Umbilical cord (tissue), 2 donors: ENCODE measurements around the gene LPCAT4. TPM values are rescaled to one million over a fixed set of nuclear protein-coding genes. Genes with fewer than 3 reads are reported as not detected.

Experiments used
- DNase-seq: peaks from one replicate; pipeline ENCODE4 v3.0.0-alpha.2; 2015; ENCODE audit warnings: low spot score
- total RNA-seq: library from RNA; depleted of rRNA; stranded (reverse); fragments of >200 nt; gene quantifications from one replicate; pipeline ENCODE4 v1.2.3, GENCODE V29; 2014; ENCODE audit warnings: low replicate concordance; ENCODE audit not compliant: insufficient read depth

The LPCAT4 gene
- total RNA-seq, 1 donor from 2014 or later, result 18.1 TPM

- DNase-seq, result peak; percentile 94
Observed at GRCh38 chr15:34337557-34338306, 29.3 kb downstream of the LPCAT4 start, which contains the start of gene SLC12A6. SLC12A6 (minus strand) TSS chr15:34337781; CDS start chr15:34336680, 1,101 bp downstream.

DNA sequence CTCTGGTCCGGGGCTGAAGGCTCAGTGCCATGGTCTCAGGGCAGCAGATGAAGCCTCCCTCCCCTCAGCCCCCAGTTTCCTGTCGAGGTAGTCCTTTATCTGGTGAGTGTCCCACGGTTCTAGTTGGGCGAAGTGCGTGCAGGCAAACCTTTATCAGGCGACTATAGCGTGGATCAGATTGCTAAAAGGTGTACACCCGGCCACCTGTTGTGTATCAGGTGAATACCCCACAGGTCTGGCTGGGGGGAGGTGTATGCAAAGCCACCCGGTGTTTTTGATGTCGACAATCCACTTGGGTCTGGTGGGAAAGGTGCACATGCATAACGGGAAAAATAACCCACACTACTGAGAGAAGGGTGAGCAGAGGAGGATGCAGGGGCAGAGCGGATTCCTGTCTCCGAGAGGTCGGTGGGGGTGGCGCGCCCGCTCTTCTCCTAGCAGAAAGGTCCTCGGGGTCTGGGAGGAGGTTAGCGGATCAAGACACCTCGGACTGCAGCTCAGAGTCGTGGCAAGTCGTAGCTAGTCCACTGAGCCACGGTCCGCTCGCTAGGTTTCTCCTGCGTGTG lies 29.9 kb downstream of the LPCAT4 start:
- DNase-seq, result no peak

GRCh38 chr15:34336231-34336990 lies 30.6 kb downstream of the LPCAT4 start:
- DNase-seq, result no peak

DNA sequence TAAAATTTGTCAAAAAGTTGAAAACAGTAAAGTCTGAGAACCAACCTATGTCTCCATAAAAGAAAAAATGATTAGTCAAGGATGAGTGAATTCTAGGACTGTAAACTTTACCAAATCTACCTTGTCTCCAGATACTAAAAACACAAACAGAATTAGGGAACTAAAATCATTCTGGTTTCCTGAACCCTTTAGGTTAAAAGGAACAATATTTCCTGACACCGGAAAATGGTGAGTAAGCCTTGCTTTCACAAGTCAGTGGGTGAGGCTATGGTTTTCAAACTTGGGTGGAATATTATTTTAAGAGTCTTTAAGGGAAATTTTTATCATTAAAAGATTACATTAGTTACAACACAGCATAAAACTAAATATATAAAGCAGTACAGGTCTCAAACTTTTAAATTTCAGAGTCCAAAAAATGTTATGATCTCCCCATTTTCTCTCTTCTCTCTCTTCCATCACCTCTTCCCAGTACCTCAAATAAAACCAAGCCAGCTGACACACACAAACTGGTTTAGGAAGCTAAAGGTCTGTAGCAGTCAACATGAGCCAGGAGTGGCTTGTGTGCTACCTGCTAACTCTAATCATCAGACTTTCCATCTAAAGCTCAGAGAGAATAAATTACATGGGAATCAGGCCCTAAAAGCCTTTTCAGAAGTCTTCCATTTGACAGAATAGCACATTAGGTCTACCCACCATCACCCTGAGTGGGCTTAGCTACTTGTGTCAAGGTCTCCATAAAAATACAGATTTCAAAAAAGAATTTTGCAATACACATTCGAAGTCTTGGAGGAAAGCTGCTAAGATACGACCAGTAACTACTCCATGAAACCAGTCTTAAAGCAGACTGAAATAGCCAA lies 31.6 kb downstream of the LPCAT4 start:
- DNase-seq, result no peak

- no peak for DNase-seq
Observed at GRCh38 chr15:34334672-34335071, 32.3 kb downstream of the LPCAT4 start.

- DNase-seq, result no peak
Observed at GRCh38 chr15:34332553-34333120, 34.4 kb downstream of the LPCAT4 start.

GRCh38 chr15:34331809-34332208 lies 35.2 kb downstream of the LPCAT4 start:
- DNase-seq, result no peak

DNA sequence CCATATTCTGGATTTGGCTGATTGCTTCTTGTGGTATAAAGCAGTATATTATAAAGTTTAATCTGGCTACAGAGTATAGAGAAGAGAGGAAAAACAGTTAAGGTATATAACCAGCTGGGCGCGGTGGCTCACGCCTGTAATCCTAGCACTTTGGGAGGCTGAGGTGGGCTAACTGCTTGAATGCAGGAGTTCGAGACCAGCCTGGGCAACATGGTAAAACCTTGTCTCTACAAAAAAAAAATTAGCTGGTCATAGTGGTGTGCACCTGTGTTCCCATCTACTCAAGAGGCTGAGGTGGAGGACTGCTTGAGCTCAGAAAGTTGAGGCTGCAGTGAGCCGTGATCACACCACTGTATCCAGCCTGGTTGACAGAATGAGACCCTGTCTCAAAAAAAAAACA lies 36.7 kb downstream of the LPCAT4 start:
- DNase-seq, result no peak

- DNase-seq, result no peak
Observed at GRCh38 chr15:34329006-34329405, 38.0 kb downstream of the LPCAT4 start.

- DNase-seq, result no peak
Observed at GRCh38 chr15:34327906-34328305, 39.1 kb downstream of the LPCAT4 start.

- DNase-seq, result no peak
Observed at GRCh38 chr15:34325368-34325767, 41.6 kb downstream of the LPCAT4 start.

- DNase-seq, result no peak
Observed at GRCh38 chr15:34324933-34325332, 42.1 kb downstream of the LPCAT4 start.

DNA sequence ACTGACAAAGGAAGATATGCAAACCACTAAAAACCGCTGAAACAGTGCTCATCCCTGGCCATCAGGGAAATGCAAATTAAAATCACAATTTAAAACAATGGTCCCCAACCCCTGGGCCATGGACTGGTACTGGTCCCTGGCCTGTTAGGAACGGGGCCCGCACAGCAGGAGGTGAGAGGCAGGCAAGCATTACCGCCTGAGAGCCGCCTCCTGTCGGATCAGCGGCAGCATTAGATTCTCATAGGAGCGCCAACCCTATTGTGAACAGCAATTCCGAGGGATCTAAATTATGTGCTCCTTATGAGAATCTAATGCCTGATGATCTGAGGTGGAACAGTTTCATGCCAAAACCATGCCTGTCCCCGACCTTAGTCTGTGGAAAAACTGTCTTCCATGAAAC lies 43.8 kb downstream of the LPCAT4 start:
- DNase-seq, result no peak

- peak; percentile 75 for DNase-seq
Observed at GRCh38 chr15:34318277-34319079, 48.5 kb downstream of the LPCAT4 start.

DNA sequence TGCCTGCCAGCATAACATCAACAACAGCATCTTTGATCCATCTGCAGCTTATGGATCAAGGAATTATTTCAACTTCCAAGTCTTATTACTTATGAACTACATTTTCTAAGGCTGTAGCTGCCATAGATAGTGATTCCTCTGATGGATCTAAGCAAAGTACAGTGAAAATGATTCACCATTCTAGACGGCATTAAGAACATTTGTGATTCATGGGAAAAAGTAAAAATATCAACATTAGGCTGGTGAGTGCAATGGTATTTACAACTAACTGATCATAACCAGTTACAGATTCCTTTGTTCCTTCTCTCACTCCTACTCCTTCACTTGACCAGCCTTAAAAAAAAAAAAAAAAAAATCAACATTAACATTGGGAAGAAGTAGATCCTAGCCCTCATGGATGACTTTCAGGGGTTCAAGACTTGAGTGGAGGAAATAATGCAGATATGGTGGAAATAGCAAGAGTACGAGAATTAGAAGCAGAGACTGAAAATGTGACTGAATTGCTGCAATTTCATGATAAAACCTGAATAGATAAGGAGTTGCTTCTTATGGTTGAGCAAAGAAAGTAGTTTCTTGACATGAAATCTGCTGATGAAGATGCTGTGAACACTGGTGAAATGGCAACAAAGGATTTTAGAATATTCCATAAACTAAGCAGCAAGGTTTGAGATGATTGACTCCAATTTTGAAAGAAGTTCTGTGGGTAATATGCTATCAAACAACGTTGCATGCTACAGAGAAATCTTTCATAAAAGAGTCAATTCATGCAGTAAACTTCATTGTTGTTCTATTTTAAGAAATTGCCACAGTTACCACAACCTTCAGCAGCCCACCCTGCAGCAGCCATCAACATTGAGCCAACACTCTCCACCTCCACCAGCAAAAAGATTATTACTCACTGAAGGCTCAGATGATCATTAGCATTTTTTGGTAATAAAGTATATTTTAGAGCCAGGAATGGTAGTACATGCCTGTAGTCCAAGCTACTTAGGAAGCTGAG lies 52.2 kb downstream of the LPCAT4 start:
- DNase-seq, result no peak

- no peak for DNase-seq
Observed at GRCh38 chr15:34311563-34311962, 55.4 kb downstream of the LPCAT4 start.
